H9 (cell line): ENCODE measurements around the gene PRR35. TPM values are rescaled to one million over a fixed set of nuclear protein-coding genes. Genes with fewer than 3 reads are reported as not detected.

Experiments used
- DNase-seq: peaks from one replicate; pipeline ENCODE4 v3.0.0-alpha.2; 2017
- H2AFZ ChIP-seq: one replicate; pipeline ENCODE4 v1.6.1; 2013; ENCODE audit warnings: mild to moderate bottlenecking, low read length, control low read depth, moderate library complexity
- H2AK5ac ChIP-seq: 2 replicates; pipeline ENCODE4 v1.6.1; 2013; ENCODE audit warnings: low read length, control low read depth, mixed read lengths; ENCODE audit not compliant: insufficient read length
- H2BK120ac ChIP-seq: one replicate; pipeline ENCODE4 v1.6.1; 2013; ENCODE audit warnings: low read depth, mild to moderate bottlenecking, low read length, control low read depth, inconsistent platforms; ENCODE audit not compliant: poor library complexity, severe bottlenecking
- H2BK12ac ChIP-seq: 2 replicates; pipeline ENCODE4 v1.6.1; 2013; ENCODE audit warnings: low read length, control low read depth, mixed read lengths, low read depth; ENCODE audit not compliant: insufficient read length
- H2BK15ac ChIP-seq: 2 replicates; pipeline ENCODE4 v1.6.1; 2013; ENCODE audit warnings: low read depth, low read length, control low read depth
- H2BK20ac ChIP-seq: one replicate; pipeline ENCODE4 v1.6.1; 2013; ENCODE audit warnings: low read depth, mild to moderate bottlenecking, low read length, control low read depth, inconsistent platforms; ENCODE audit not compliant: poor library complexity, severe bottlenecking
- H2BK5ac ChIP-seq: 2 replicates; pipeline ENCODE4 v1.6.1; 2013; ENCODE audit warnings: low read length, control low read depth, mixed read lengths; ENCODE audit not compliant: insufficient read length
- H3K14ac ChIP-seq: 2 replicates; pipeline ENCODE4 v1.6.1; 2013; ENCODE audit warnings: low read length, control low read depth; ENCODE audit not compliant: insufficient read depth
- H3K18ac ChIP-seq: 2 replicates; pipeline ENCODE4 v1.6.1; 2013; ENCODE audit warnings: low read depth, mild to moderate bottlenecking, mixed read lengths, low read length, control low read depth; ENCODE audit not compliant: insufficient read length
- H3K23ac ChIP-seq: 2 replicates; pipeline ENCODE4 v1.6.1; 2013; ENCODE audit warnings: low read length, control low read depth, mixed read lengths, low read depth; ENCODE audit not compliant: insufficient read length
- H3K23me2 ChIP-seq: 2 replicates; pipeline ENCODE4 v1.6.1; 2013; ENCODE audit warnings: low read depth, mild to moderate bottlenecking, mixed read lengths, low read length, control low read depth; ENCODE audit not compliant: insufficient read length, poor library complexity, severe bottlenecking
- H3K27ac ChIP-seq: 2 replicates; pipeline ENCODE4 v1.5.1; 2013; ENCODE audit warnings: low read length, control low read depth, mixed read lengths, low read depth; ENCODE audit not compliant: insufficient read length
- H3K27me3 ChIP-seq: 2 replicates; pipeline ENCODE4 v1.6.1; 2013; ENCODE audit warnings: low read length, control low read depth, inconsistent platforms; ENCODE audit not compliant: insufficient read depth
- H3K4ac ChIP-seq: 2 replicates; pipeline ENCODE4 v1.6.1; 2013; ENCODE audit warnings: low read depth, mild to moderate bottlenecking, control low read depth, inconsistent platforms, low read length, moderate library complexity
- H3K4me1 ChIP-seq: 2 replicates; pipeline ENCODE4 v1.6.1; 2013; ENCODE audit warnings: low read length, control low read depth, inconsistent platforms; ENCODE audit not compliant: insufficient read depth
- H3K4me2 ChIP-seq: 2 replicates; pipeline ENCODE4 v1.6.1; 2013; ENCODE audit warnings: low read length, control low read depth, mixed read lengths; ENCODE audit not compliant: insufficient read length, insufficient read depth
- H3K56ac ChIP-seq: 2 replicates; pipeline ENCODE4 v1.6.1; 2013; ENCODE audit warnings: low read depth, mild to moderate bottlenecking, mixed read lengths, low read length, control low read depth; ENCODE audit not compliant: insufficient read length
- H3K79me1 ChIP-seq: 2 replicates; pipeline ENCODE4 v1.6.1; 2013; ENCODE audit warnings: low read depth, mild to moderate bottlenecking, moderate library complexity, low read length, control low read depth, inconsistent platforms; ENCODE audit not compliant: insufficient read depth, poor library complexity, severe bottlenecking
- H3K79me2 ChIP-seq: 2 replicates; pipeline ENCODE4 v1.6.1; 2013; ENCODE audit warnings: low read length, control low read depth, inconsistent platforms; ENCODE audit not compliant: insufficient read depth
- H3K9ac ChIP-seq: 2 replicates; pipeline ENCODE4 v1.6.1; 2013; ENCODE audit warnings: low read length, control low read depth, mixed read lengths; ENCODE audit not compliant: insufficient read length; ENCODE audit errors: extremely low read depth
- H3K9me3 ChIP-seq: one replicate; pipeline ENCODE4 v1.6.1; 2013; ENCODE audit warnings: low read depth, low read length, inconsistent platforms; ENCODE audit not compliant: control insufficient read depth
- H3T11ph ChIP-seq: one replicate; pipeline ENCODE4 v1.6.1; 2013; ENCODE audit warnings: mild to moderate bottlenecking, low read length, control low read depth, inconsistent platforms
- H4K20me1 ChIP-seq: one replicate; pipeline ENCODE4 v1.6.1; 2013; ENCODE audit not compliant: control insufficient read depth, insufficient read length, insufficient read depth
- H4K5ac ChIP-seq: 2 replicates; pipeline ENCODE4 v1.6.1; 2013; ENCODE audit warnings: low read depth, mild to moderate bottlenecking, mixed read lengths, low read length, control low read depth; ENCODE audit not compliant: insufficient read length
- H4K8ac ChIP-seq: replicated peaks from 2 replicates; pipeline ENCODE4 v1.6.1; 2013; ENCODE audit warnings: low read length, control low read depth, mixed read lengths, low read depth; ENCODE audit not compliant: insufficient read length
- H4K91ac ChIP-seq: 2 replicates; pipeline ENCODE4 v1.6.1; 2013; ENCODE audit warnings: low read depth, mild to moderate bottlenecking, moderate library complexity, mixed read lengths, low read length, control low read depth; ENCODE audit not compliant: insufficient read length
- H3K27ac Mint-ChIP-seq, 3 experiments: 2 replicates in 2 of 3; 3 replicates in 1 of 3; pipeline ENCODE4 v1.8.0; 2020 to 2021; ENCODE audit warnings: mixed read lengths in 3 of 3, mild to moderate bottlenecking in 1 of 3, moderate library complexity in 1 of 3
- H3K27me3 Mint-ChIP-seq: 2 replicates; pipeline ENCODE4 v1.8.0; 2021; ENCODE audit warnings: low read depth, mild to moderate bottlenecking, moderate library complexity, mixed read lengths
- H3K36me3 Mint-ChIP-seq, 3 experiments: 2 replicates in 2 of 3; 3 replicates in 1 of 3; pipeline ENCODE4 v1.8.0; 2020 to 2021; ENCODE audit warnings: low read depth in 3 of 3, mixed read lengths in 3 of 3; ENCODE audit not compliant: insufficient read depth in 1 of 3
- H3K4me1 Mint-ChIP-seq, 2 experiments: 2 replicates each; pipeline ENCODE4 v1.8.0; 2020; ENCODE audit warnings: mixed read lengths in 2 of 2
- H3K4me3 Mint-ChIP-seq, 2 experiments: 2 replicates in 1 of 2; 3 replicates in 1 of 2; pipeline ENCODE4 v1.8.0; 2020 to 2021; ENCODE audit warnings: mild to moderate bottlenecking in 2 of 2, mixed read lengths in 2 of 2, moderate library complexity in 1 of 2
- H3K9me3 Mint-ChIP-seq, 2 experiments: 2 replicates in 1 of 2; 3 replicates in 1 of 2; pipeline ENCODE4 v1.8.0; 2020; ENCODE audit warnings: mild to moderate bottlenecking in 2 of 2, mixed read lengths in 2 of 2, moderate library complexity in 1 of 2
- WGBS: extraction: QIAGEN DNeasy Blood & Tissue Kit; methylation state at CpG from one replicate; pipeline ENCODE4 v1.1.7; 2013; ENCODE audit warnings: missing lambda C conversion rate, low lambda C conversion rate, mixed read lengths; ENCODE audit not compliant: insufficient read length; ENCODE audit errors: extremely low coverage; 5-methylcytosine and 5-hydroxymethylcytosine counted together
- total RNA-seq: library from RNA; stranded (reverse); gene quantifications from 2 replicates; pipeline ENCODE4 v1.2.1, GENCODE V29; 2021
- TF ChIP-seq, protein P1 (sequence below): fragments of 200-600 bp; sonication (generic); conservative IDR thresholded peaks from 3 replicates; pipeline ENCODE4 v1.8.0; 2021; ENCODE audit warnings: antibody characterized with exemption, mild to moderate bottlenecking

Gene PRR35
- total RNA-seq, 1 experiment from 2014 or later: 0.33 TPM

DNA sequence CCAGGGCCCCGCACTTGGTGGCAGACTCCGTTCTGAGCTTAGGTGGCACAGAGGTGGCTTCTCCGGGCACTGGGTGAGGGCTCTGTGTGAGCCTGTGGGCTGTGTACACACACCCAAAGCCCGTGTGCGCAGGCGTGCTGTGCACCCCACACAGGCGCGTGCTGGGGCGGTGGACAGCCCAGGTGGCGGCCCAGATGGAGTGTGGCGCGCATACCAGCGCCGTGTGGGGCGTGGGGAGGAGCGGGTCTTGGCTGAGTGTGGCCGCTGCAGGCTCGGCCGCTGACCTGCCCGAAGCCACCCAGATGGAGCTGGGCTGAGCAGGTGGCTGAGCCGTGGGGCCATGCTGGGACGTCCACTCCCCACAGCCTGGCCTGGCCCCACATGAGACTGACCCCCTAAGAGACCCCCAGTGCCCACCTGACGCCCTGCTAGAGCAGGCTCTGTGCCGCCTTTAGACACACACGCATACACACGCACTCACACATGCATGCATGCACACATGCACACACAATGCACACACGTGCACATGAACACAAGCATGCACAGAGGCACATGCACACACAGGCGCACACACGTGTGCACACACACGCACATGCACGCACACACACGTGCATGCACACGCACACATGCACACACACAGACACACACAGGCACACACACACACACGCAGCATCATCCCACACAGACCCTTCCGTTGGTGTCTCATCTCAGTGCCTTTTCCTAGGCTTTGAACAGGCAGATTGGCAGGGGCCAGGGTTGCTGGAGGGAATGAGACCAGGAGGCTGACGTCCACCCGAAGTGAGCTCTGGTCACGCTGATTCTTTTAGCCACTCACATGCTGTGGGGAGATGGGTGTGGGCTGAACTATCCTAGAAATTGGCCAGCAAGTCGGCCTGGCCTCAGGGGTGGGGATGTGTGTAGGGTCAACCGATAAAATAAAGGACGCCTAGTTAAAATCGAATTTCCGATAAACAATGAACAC, 2.1 kb downstream of the PRR35 start:
- no peak overlapping the region for H3K27ac ChIP-seq
- no peak overlapping the region; a peak in 1 of 5 replicates for H3K4me3 Mint-ChIP-seq

More for the DNA sequence above, 2.1 kb downstream of the PRR35 start:
- Histone ChIP-seq H2AK5ac (no peak overlapping the region), H2BK12ac (no peak overlapping the region), H3K18ac (no peak overlapping the region), H3T11ph (no peak overlapping the region), H2BK20ac (no peak overlapping the region), H4K20me1 (peaks cover 3% of the 10 kb centered on the region), H3K14ac (no peak overlapping the region; the same call in 1 of the 2 replicates), H2BK120ac (no peak overlapping the region), H3K4me1 (no peaks in the 10 kb centered on the region), H3K56ac (no peak overlapping the region), H4K5ac (no peak overlapping the region), H3K79me2 (no peaks in the 10 kb centered on the region), H3K9ac (no peak overlapping the region), H3K4me2 (no peak overlapping the region), H3K4ac (no peak overlapping the region), H3K23ac (no peak overlapping the region), H3K27me3 (peaks cover 2% of the 10 kb centered on the region; the same call in 1 of the 2 replicates), H4K91ac (no peak overlapping the region), H2BK15ac (no peak overlapping the region), H4K8ac (no peak overlapping the region), H2BK5ac (no peak overlapping the region), H3K9me3 (no peaks in the 10 kb centered on the region), H3K23me2 (no peaks in the 10 kb centered on the region), H2AFZ (no peak overlapping the region), H3K79me1 (no peaks in the 10 kb centered on the region)
- Mint-ChIP-seq H3K36me3 (no peaks in the 10 kb centered on the region; a peak in 1 of 7 replicates), H3K4me1 (peaks cover 4 to 15% of the 10 kb centered on the region in 2 experiments), H3K27me3 (peaks cover 42% of the 10 kb centered on the region), H3K27ac (peak overlapping the region in 1 of 3 experiments; percentile 7; a peak in 1 of 7 replicates), H3K9me3 (no peaks in the 10 kb centered on the region; a peak in 1 of 5 replicates)
- no CpG with 5 or more reads among the region's 43 CpGs for WGBS
- TF ChIP-seq, protein P1, sequence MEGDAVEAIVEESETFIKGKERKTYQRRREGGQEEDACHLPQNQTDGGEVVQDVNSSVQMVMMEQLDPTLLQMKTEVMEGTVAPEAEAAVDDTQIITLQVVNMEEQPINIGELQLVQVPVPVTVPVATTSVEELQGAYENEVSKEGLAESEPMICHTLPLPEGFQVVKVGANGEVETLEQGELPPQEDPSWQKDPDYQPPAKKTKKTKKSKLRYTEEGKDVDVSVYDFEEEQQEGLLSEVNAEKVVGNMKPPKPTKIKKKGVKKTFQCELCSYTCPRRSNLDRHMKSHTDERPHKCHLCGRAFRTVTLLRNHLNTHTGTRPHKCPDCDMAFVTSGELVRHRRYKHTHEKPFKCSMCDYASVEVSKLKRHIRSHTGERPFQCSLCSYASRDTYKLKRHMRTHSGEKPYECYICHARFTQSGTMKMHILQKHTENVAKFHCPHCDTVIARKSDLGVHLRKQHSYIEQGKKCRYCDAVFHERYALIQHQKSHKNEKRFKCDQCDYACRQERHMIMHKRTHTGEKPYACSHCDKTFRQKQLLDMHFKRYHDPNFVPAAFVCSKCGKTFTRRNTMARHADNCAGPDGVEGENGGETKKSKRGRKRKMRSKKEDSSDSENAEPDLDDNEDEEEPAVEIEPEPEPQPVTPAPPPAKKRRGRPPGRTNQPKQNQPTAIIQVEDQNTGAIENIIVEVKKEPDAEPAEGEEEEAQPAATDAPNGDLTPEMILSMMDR: no peak
- DNase-seq: no peak
